NCI-H2196 treated with DMSO at 0.1 percent for 48 hours (cell line): Measurements from ENCODE around the gene SGCD.
"Not testable (repeated sequence)": the region's sequence is repeated elsewhere in the genome, so short reads cannot be mapped to it uniquely, and the experiment has no call there.

Experiments used
- DNase-seq: peaks from one replicate; lab custom pipeline; 2025; ENCODE audit not compliant: unreplicated experiment; lab: John Stamatoyannopoulos, UW

Gene SGCD

DNA sequence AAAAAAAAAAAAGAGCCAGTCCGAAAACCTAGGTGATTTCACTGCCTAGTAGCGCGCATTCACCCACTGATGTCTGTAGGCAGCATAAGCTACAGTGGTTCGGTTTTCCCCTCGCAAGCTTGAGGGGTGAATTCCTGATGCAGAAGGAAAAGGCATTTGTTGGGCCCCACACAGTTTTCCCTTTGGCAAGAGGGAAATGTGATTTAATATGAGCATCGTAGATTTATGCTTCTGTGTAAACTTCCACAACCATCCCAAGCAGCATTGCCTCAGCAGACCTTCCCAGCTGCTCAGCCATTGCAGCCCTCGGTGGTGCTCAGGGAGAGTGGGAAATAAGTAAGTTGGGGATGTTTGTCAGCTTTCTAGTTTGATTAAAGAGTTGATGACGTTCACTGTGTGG lies 291.6 kb downstream of the SGCD start:
- no peak for DNase-seq

DNA sequence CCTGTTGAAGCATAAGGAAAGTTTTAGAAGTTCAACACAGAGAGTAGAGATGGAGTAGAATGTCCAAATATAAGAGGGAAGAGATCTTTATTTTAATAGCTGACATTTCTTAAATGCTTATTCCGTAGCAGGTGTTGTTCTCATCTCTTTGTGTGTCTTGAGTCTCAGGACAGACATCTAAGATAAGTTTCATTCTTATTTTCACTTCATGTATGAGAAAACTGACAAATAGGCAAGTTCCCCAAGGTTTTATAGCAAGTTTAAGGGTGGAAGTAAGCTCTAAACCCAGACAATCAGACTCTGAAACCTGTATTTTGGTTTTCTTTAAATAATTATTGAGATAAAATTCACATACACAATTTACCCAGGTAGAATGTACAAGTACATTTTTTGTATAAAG lies 294.8 kb downstream of the SGCD start:
- no peak for DNase-seq

GRCh38 chr5:156623381-156624040 lies 296.5 kb downstream of the SGCD start:
- DNase-seq = no peak

- DNase-seq = no peak
These were observed 297.7 kb downstream of the SGCD start for GRCh38 chr5:156624686-156625085.

- no peak for DNase-seq
These were observed 301.5 kb downstream of the SGCD start for GRCh38 chr5:156628421-156628820.

DNA sequence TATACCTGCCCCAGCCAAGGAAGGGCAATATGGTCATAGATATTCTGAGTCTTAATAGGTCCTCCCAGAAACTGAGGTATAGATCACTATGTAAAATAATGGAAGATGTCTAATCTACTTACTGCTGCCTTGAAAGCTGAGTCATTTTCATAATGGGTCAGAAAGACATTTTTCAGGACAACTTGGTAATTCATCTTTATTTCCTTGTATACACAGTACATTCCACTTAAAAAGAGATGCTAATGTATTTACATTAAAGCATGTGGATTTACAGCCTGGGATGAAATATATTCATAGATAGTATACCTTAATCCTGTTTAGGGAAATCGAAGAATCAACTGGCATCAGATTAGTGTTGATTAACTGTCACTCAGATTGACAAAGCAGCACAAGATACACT lies 304.0 kb downstream of the SGCD start:
- DNase-seq = no peak

GRCh38 chr5:156634301-156634700 lies 307.3 kb downstream of the SGCD start:
- DNase-seq = no peak

DNA sequence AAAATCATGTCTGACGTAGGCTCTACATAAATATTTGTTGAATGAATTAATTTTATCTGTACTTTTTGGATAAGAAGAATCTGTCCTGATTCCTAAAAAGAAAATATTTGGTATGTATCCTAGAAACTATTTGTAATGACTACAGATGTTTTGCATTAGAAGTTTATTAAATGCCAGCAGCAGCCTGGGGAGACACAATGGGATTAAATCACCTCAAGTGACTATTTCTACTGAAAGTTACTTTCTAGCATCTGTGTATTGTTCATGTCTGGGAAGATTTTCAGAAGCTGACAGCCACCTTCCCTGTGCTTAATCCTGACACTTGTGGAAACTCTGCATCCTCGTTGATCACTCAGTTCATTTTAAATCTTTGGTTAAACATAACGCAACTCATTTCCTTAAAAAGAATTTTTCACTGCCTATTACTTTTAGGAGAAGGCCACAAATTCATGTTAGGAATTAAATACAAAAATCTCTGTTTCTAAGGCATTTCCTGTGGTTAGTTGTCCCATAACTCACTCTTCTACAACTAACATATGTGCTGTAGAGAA lies 313.8 kb downstream of the SGCD start:
- DNase-seq = no peak

DNA sequence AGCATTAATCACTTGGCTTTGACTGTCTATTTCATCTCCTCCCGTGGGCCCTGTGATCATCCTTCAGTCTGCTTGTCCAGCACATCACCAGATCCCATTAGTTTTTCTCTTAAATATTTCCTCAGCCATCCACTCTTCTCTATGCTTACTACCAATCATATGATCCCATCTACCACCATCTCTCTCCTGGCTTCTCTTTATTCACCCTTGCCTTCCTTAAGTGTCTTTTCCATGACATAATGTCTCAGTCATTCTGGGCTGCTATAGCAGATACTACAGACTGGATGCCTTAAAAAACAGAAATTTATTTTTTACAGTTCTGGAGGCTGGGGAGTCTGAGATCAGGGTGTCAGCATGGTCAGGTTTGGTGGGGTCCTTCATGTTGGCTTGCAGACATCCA lies 314.7 kb downstream of the SGCD start:
- no peak for DNase-seq

DNA sequence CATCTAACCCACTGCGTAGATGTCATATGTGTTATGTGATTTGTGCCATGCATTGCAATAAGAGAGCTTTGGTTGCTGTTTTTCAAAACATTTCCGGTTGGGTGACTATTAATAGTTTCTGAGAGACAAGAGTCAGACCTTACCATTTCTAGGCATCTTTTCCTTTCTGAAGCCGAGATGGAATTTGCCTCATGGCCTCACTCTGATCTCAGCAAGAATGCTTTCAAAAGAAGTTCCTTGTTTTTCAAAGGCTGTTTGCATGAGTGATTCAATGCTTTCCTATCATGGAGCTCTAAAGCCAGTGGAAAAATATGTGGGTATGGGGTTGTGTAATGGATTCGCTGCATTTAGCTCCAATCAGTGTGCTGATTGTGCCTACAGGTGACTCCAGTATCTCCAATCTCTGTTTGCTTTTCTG lies 320.1 kb downstream of the SGCD start:
- DNase-seq = no peak

GRCh38 chr5:156654444-156654843 lies 327.5 kb downstream of the SGCD start:
- no peak for DNase-seq

DNA sequence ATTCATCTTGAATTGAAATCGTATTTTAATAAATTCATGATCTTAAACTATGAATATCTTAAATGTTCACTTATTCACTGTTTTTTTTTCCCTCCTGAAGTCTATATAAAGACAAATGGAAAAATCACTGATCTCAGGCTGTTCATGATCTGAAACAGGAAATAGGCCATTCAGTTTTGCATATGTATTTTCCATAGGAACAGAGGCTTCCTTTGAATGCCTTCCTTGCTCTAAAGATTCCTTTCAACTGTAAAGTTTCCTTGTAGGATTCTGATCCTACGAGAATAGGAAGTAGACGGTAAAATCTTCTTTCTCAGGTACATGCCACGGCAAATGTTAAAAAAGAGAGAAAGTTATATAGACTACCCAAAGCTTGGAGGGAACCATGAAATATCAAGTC lies 328.8 kb downstream of the SGCD start:
- DNase-seq = no peak

- not testable (repeated sequence) for DNase-seq
These were observed 337.9 kb downstream of the SGCD start for GRCh38 chr5:156664832-156665231.

- not testable (repeated sequence) for DNase-seq
These were observed 339.7 kb downstream of the SGCD start for GRCh38 chr5:156666686-156667085.

- DNase-seq = no peak
These were observed 340.7 kb downstream of the SGCD start for GRCh38 chr5:156667616-156668015.

- no peak for DNase-seq
These were observed 342.5 kb downstream of the SGCD start for GRCh38 chr5:156669416-156669815.

GRCh38 chr5:156670615-156671014 lies 343.7 kb downstream of the SGCD start:
- DNase-seq = no peak

GRCh38 chr5:156675395-156675794 lies 348.4 kb downstream of the SGCD start:
- DNase-seq = no peak

- no peak for DNase-seq
These were observed 351.0 kb downstream of the SGCD start for GRCh38 chr5:156677963-156678362.

- no peak for DNase-seq
These were observed 351.5 kb downstream of the SGCD start for GRCh38 chr5:156678484-156678883.

DNA sequence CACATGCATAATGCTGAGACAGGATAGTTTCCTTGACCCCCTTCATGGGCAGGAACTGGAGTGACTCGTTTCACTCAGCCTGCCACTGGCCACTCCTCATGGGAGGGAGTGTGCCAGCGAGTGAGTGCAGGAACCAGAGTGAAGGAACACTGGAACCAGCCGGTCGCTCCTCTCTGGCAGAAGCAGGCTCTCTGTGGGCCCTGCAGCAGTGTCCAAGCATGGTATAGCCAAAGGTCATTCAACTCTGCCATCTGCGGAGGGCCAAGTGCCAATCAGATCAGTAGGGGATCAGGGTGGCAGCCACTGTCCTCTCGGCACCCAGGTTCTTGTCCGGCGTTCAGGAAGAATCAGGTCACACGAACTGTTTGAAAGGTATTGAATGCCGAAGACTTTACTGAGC lies 353.9 kb downstream of the SGCD start:
- DNase-seq = no peak

DNA sequence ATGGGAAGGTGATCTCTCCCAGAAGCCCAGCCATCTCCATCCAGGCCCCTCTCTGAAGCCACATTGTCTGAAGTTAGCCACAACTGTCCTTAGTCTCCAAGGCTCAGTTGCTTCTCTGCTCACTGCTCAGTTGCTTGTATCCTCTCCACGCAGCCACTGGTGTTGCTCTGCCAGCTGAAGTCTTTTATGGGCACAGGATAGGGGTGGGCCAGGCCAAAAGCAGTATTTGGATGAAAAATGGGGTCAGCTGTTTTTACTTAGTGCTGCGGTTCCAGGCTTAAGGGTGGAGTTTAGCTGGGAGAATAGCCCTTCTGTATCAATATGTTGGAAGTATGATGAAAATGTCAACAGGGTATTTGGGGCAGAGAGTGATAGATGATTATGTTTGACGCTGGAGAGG lies 354.3 kb downstream of the SGCD start:
- no peak for DNase-seq

GRCh38 chr5:156682971-156683370 lies 356.0 kb downstream of the SGCD start:
- DNase-seq = no peak
